Stimulated activated naive CD4-positive, alpha-beta T cell (primary cell): ENCODE results near the gene NAA10.
"Not testable (repeated sequence)": the region's sequence is repeated elsewhere in the genome, so short reads cannot be mapped to it uniquely, and the experiment has no call there.

Experiments
- DNase-seq, 6 experiments: peaks; one replicate each; lab custom pipeline; 2025; lab: John Stamatoyannopoulos, UW

NAA10 gene

DNA sequence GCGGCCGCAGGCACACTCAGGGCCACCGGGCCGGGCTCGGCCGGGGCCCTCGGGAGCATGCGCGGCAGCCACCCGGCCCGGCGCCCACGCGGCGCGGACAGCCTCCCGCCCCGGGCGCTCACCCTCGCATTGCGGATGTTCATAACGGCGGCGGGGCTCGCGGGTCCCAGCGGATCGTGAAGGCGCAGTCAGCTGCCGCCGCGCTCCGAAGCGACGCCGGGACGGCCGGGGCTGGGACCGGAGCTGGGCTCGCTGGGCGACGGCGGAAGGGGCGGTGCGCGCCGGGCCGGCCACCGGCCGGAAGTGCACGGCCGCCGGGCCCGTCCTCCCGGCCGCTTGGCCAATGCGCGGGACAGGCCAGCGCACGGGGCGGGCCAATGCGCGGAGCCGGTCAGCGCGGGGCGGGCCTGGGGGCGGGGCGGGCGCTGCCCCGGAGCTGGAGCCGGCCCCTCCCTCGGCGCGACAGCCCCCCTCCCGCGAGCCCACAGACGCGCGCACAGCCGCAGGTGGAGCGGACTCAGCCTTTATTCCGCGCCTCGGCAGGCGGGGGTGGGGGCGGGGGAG, at the start of gene NAA10:
TSS of gene NAA10 (minus strand) at position 276 of the 564 bp plus-strand sequence. CDS start at position 143, 133 bp downstream.
- peak in 5 of 6 experiments; percentile 12 to 44 (median 34) for DNase-seq

DNA sequence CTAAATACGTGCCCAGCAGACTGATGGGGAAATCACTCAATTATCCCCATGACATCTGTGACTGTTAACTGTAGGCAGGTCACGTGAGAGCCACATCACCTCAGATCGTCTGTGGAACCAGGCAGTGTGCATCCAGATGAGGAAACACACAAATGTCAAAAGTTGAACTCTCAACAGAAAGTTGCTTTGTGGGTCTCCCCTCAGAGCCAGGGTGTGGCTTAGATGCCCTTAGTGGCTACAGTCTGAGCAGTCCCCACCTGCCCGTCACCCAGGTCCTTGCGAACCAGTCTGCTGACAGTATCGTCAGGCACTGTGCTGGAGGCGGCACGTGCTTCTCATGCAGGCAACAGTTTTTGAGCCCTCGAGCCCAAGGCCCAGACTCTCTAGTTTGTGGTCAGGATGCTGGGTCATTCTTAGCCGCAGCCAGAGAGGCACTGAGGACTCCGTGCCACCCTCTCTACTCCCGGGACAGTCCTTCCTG, 48.5 kb upstream of the NAA10 start:
- no peak for DNase-seq

DNA sequence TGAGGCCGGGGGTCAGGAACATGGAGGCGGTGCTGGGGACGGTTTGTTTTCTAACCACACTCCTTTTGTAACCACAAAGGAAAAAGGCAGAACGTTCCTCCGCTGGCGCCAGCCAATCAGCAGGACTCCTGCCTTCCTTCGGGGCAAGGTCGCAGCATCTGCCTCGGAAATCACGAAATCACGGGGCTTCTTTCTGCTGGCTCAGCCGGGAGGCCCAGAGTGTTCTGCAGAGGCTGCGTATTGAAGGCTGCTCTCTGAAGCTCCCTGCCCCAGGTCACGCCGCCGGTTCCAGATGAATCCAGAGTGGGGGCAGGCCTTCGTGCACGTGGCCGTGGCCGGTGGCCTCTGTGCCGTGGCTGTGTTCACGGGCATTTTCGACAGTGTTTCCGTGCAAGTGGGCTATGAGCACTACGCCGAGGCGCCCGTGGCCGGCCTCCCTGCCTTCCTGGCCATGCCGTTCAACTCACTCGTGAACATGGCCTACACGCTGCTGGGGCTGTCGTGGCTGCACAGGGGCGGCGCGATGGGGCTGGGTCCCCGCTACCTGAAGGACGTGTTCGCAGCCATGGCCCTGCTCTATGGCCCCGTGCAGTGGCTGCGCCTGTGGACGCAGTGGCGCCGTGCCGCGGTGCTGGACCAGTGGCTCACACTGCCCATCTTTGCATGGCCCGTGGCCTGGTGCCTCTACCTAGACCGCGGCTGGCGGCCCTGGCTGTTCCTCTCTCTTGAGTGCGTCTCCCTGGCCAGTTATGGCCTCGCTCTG, 47.1 kb upstream of the NAA10 start:
- DNase-seq: peak; percentile 40 to 69 (median 50)

DNA sequence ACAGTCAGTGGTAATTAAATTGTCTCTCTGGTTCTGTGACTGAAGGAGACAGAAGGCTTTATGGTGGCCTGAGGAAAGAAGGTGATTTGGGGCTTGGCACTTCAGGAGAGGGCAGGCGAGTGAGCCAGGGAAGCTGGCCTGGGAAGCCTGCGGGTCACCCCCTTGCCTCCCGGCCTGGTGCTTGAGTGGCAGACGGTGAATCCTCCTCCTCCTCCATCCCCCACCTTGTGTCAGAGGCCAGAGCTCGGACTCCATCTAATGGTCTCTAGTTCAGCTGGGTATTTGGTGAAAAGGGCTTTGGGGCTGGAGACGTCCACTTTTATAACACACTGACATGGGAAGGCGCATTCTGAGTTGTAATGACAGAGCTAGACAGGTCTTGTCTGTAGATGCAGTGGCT, 46.4 kb upstream of the NAA10 start:
- DNase-seq: no peak

DNA sequence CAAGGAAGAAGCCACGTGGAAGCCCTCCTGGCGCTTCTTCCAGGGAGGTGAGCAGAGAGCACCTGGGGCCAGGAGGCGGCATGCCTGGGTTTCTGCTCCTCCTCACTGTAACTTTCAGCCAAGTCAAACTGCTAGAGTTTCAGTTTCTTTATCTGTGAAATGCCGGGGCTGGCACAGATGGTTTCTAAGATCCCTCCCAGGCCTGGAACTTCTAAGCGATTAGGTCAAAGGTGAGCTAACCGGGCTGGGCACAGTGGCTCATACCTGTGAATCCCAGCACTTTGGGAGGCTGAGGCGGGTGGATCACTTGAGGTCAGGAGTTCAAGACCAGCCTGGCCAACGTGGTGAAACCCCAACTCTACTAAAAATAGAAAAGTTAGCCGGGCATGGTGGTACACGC, 45.6 kb upstream of the NAA10 start:
- DNase-seq: not testable (repeated sequence)

DNA sequence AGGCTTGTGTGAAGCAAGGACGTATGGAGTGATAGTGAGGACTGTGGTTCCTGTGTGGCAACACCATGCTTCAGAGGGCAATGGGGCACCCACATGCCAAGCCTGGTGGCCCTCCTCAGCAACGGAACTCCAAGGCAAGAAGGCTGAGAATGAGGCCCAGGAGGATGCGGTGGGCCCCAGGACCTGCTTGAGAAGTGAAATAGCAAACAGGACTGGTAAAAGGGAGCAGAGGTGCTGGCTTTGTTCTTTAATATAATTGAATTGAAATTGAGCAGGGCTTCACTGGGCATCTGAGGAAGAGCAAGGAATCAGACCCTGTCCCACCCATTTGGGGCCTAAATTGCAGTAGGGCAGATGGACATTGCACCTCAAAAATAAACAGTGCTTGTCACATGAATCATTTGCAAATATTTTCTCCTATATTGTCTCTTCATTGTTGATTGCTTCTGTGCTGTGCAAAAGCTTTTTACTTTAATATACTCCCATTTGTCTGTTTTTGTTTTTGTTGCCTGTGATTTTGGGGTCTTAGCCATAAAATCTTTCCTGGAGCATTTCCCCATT, 40.0 kb upstream of the NAA10 start:
- DNase-seq: no peak

DNA sequence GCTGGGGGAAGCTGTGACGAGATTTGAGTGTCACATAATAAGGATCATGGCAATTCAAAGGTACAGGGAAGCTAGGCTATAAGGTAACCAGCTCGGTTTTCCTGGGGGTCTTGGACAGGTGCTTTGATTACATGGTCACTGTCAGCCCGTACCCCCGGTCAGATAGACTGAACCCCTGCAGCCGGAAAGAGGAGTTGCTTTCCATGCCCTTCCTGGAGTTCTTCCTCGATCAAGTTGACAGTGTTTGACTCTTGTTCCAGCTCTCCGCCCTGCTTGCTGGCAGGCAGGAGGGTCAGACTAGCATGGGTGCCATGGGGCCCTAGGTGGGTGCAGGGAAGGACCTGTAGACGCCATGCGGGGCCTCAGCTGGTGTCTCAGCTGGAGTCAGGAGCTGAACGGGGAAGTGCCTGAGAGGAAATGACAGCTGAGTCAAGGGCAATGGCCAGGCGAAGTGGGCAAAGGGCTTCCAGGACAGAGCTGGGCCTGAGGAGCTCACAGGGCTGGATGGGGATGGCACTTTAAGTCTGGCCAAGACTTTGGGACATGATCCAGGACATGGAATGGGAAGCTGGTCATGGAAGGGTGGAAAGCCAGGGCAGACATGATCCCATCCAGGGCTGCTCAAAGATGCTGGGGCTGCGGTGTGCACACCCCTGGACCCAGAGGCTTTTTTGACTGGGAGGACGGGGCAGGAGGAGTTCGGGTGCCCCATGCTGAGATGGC, 39.3 kb upstream of the NAA10 start:
- no peak for DNase-seq

DNA sequence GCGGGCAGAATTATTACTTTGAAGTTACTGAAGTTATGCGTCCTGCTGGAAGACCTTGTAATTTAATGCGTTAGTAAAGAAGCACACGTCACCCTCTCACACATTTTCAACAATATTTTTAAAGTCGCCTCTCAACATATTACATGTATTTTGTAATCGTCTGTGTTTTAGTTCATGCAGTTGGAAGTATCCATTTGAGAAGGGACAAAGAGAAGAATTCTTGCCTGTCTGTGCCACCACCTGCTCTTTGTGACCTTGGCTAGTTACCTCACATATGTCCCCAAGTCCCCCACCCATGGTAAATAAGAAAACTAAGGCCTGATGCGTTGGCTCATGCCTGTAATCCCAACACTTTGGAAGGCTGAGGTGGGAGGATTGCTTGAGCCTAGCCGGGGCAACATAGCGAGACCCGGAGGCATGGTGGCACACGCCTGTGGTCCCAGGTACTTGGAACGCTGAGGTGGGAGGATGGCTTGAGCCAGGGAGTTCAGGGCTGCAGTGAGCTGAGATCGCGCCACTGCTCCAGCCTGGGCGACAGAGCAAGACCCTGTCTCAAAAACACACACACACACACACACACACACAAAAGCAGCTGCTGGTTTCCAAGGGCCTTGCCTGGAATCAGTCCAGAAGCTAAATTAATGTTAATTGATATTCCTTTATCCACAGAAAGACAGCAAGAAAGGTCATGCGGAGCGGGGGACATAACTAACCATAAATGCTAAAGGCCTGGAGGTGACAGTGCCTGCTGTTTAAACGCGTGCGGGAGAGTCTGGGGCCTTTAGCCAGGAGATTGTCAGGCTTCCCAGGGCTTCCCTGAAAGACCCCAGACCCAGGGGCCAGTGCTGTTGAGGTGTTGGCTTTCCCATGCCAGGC, 38.5 kb upstream of the NAA10 start:
- peak in 2 of 6 experiments; percentile 58 to 67 for DNase-seq

DNA sequence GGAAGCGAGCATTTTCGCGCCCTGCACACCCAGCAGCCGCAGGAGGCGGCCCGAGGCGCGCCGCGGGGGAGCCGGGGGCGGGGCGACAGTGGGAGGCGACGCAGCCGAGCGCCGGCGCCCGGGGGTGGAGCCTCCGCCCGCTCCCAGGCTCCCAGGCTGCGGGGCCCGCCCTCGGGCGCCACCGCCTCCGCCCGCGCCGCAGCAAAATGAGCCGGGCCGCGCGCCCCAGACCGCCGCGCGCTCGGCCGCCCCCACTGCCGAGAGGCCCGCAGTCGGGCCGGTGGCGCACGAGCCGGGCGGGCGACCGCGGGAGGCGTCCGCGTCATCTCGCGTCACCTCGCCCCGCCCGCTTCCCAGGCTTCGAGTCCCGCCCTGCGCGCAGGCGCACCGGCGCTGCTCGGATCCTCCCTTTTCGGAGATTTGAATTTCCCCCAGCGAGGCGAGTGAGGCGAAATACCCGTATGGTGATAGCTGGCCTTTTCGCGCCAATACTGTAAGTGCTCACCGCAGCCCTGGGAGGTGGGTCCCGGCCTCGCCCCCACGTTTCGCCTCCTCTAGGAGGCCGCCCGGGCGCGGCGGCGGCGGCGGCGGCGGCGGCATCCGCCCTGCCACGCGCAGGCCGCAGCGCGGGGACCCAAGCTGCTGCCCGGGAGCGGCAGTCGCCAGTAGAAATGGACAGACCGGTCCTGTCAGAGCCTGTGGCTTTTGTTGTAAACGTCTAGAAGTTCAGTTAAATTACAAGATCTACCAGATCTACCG, 37.7 kb upstream of the NAA10 start, which contains the start of gene TMEM187:
TSS of gene TMEM187 (plus strand) at position 387 of the 759 bp plus-strand sequence. CDS start 9,309 bp downstream, outside the sequence.
- DNase-seq: peak; percentile 82 to 96 (median 82)

DNA sequence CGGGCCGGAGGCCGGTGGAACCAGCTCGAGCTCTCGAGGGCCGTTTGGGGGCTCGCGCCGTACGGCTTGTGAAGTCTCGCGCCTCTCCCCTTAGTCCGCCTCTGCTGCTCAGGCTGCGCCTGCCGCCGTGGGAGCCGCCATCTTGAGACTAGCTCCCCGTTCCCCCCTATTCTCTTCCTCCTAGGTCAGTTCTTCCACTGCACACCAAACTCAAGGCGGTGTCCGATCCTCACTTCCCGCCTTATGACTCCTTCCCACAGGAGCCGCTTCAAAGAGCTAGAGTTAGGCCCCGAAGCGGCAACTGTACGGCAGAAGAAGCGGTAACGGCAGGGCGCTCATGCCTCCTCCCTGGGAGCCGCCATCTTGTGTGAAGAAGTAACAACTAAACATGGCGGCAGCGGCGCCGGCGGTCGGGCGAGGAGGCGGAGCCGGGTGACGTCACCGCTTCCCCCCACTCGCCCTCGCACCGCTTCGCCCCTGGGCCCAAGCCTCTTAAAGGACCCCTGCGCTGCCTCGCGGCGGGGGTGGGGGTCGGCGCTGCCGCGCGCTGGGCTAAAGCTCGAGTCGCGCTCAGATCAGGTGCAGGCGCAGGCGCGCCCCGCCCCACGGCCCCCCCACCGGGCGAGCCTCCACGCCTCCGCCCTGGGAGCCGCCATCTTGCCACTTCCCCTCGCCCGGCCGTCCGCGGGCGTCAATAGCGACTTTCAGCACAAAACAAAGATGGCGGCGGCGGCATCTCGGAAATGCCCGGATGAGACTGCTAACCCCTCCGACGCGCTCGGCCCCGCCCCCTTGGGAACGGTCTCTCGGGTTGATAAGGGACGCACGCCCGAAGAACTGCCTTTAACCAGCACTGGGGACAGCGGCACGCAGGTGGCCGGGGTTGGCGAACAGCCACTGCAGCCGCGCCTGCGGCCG, 36.9 kb upstream of the NAA10 start, which contains the start of gene HCFC1:
TSS of gene HCFC1 (minus strand) at position 369 of the 918 bp plus-strand sequence. CDS start 978 bp downstream, outside the sequence.
- DNase-seq: peak; percentile 87 to 99 (median 92)

DNA sequence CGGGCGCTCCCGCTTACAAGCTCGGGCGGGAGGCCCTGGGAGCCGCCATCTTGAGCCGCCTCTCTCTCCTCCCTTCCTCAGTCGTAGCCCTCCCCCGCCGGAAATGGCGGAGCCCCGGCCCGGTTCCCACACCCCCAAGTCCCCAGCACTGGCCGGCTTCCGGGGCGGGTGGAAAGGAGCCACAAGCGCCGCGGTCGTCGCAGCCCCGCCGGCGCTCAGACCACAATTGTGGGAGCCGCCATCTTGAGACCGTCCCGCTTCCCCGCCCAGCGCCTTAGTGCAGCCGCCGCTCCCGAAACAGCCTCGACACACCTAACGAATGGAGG, 36.2 kb upstream of the NAA10 start:
- DNase-seq: peak; percentile 74 to 96 (median 84)

DNA sequence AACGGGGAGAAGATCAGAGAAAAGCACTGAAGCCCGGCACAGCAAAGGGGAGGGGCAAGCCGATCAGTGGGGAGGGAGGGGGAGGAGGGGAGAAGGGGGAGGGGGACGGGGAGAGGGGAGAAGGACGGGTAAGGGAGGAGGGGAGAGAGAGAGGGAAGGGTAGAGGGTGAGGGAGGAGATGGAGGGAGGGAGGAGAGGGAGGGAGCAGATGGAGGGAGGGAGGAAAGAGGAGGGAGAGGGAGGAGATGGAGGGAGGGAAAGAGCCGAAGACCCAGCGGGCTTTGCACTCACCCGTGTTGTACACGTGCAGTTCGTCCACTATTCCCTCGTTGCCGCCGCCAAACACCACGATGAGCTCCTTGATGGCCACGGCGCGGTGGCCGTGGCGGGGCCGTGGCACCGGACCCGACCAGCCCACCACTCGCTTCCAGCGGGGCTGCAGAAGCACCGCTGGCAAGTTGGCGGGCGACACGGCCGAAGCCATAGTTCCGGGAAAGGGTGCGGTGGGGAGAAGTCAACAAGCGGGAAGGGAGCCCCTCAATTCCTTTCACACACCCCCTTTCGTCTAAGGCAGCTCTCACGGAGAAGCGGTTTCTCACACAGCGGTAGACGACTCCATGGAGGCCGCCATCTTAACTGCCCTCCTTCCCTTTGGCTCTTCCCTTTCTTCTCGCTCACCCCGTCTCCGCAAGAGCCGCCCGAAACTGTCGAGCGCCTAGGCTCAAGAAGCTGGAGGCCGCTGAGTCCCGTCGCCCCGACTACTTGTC, 35.7 kb upstream of the NAA10 start:
- DNase-seq: peak in 2 of 6 experiments; percentile 37 to 94

DNA sequence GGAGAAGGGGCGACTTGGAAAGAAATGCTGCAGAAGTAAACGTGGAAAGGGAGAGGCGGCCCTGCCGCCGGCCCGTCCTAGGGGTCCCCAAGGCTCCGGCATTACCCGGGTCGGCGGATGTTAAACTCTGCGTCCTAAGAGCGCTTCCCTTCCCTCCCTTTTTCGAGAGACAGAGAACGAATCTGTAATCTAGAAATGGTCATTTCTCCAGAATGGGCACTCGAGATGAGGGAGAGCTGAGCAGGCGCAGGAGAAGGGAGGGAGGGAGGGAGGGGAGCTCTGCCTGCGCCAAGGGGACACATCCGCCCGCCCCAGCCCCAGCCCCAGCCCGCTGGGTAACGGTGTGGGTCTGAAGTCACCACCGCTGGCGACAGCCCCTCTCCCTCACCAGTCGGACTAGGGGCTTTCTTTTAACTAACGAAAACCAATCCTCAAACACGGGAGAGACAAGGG, 35.1 kb upstream of the NAA10 start:
- DNase-seq: peak in 2 of 6 experiments; percentile 37 to 48

DNA sequence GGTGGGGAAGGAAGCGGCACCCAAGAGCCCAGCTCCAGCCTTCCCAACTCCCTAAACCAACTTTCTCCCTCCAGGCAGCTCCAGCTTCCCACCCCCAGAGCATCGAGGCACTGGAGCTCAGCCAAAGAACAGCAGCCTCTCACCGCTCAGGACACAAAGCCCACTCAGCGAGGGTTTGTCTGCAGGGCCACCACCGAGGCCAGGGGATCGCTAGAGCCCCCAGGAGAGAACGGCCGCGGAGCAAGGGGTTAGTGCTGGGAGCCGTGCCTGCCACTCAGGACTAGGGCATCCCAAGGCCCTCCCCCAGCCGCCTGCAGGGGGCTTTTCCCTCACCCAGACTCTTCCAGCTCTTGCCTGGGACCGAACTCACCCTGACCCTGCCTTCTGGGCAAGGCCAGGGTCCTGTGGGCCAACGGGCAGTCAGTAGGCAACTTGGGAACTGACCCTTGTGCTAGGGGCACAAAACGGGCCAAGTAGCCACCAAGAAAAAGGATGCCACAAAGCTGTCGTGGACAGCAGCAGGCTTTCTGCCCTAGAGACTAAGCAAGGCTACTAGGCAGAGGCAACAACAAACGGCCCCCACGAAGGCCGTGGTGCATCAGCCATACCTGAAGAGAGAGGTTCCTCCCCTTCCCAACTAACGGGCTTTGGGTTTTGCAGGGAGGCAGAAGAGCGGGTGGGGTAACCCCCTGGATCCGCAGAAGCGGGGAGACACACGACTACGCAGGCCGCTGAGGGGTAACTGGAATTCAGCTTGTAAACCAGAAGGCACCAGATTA, 34.5 kb upstream of the NAA10 start:
- DNase-seq: peak in 2 of 6 experiments; percentile 17 to 48

DNA sequence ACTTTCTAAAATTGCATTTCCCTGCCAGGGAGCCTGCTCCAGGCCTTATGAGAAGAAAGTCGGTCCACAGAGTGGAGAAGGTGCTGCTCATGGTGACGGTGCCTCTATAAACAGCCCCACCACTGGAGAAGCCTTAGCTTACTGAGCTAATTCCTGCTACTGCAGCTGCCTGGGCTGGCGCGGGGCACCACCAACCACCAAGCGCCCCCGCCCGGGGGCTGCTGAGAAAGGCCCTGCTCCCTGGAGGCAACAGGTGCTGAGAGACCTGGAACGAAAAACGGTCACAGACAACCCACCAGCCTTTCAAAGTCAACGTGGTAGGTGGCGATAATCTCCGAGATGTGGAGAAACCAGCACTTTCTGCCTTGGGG, 33.9 kb upstream of the NAA10 start:
- peak; percentile 24 to 54 (median 36) for DNase-seq

DNA sequence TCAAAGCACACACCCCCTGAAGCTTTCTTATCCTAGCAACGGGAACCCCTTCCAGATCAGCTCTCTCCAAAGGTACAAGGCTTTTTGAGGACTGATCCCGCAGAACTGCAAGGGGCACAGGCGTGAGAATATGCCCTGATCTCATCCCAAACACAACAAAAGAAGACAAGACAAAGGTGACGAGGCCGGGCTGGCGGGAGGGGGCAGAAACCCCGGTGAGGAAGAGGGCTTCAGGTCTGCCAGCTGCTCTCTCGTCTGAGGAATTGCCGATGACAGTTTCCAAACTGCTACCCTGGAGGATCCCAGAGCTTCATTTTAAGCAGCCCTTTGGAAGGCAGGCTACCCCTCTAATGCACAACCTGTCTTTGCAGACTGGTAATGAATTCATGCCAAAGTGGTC, 33.4 kb upstream of the NAA10 start:
- DNase-seq: no peak

DNA sequence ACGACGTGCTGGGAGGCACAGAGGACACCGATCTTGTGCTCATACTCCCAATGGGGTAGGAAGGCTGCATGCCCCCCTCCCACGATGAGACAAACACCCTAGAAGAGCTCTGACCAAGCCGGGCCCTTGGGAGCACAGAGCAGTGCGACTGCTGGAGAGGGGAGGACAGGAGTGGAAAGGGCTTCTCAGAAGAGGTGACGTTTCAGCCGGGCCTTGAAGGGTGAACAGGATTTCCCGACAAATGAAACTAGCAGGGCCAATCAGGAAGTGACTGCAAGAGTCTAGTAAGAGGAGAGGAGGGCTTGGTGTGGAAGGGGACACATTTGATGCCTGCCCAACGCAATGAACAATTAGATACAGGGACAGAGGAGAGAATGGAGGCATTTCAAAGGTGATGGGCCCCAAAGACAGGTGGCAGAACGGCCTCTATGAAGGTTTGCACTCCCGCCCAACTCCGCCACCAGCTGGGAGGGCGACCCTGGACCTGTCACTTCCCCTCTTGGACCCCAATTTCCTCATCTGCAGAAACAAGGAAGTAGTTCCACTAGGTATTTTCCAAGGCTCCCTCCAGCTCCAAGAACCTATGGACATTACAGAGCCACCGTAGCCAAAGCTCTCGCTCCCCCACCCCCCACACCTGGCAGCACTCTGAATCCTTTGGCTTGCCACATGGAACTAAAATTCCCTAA, 32.8 kb upstream of the NAA10 start:
- peak in 5 of 6 experiments; percentile 20 to 51 (median 35) for DNase-seq
